AG09309 (cell line): Measurements from ENCODE around the gene RAPGEF6.

Experiments
- DNase-seq: peaks from one replicate; pipeline ENCODE4 v3.0.0-alpha.2; 2010; ENCODE audit warnings: low read depth
- H3K4me3 ChIP-seq: 2 replicates; pipeline ENCODE4 v1.5.1; 2011; ENCODE audit warnings: mild to moderate bottlenecking, low read depth, low read length, moderate library complexity; ENCODE audit not compliant: control insufficient read depth
- CTCF ChIP-seq: IDR thresholded peaks from 2 replicates; pipeline ENCODE4 v1.5.1; 2011; ENCODE audit warnings: mild to moderate bottlenecking, low read depth, low read length, inconsistent platforms; ENCODE audit not compliant: insufficient read depth, control insufficient read depth; ENCODE audit errors: missing control alignments

The RAPGEF6 gene

GRCh38 chr5:131647048-131647769 is 12.2 kb upstream of the RAPGEF6 start:
- TF ChIP-seq CTCF: no peak
- DNase-seq: no peak
- no peak overlapping the region for H3K4me3 ChIP-seq

- no peak for TF ChIP-seq CTCF
- H3K4me3 ChIP-seq: no peak overlapping the region
- DNase-seq: no peak
Measured at GRCh38 chr5:131644822-131645221, 9.8 kb upstream of the RAPGEF6 start.

- H3K4me3 ChIP-seq: no peak overlapping the region
- TF ChIP-seq CTCF: no peak
- DNase-seq: no peak
Measured at GRCh38 chr5:131644370-131644769, 9.3 kb upstream of the RAPGEF6 start.

- no peak for TF ChIP-seq CTCF
- no peak for DNase-seq
Measured at GRCh38 chr5:131641494-131641893, 6.5 kb upstream of the RAPGEF6 start.

GRCh38 chr5:131640043-131640856 is 5.2 kb upstream of the RAPGEF6 start:
- H3K4me3 ChIP-seq: no peak overlapping the region
- no peak for TF ChIP-seq CTCF
- no peak for DNase-seq

More at GRCh38 chr5:131641494-131641893, 6.5 kb upstream of the RAPGEF6 start:
- H3K4me3 ChIP-seq: no peak overlapping the region

GRCh38 chr5:131639148-131639547 is 4.1 kb upstream of the RAPGEF6 start:
- no peak for TF ChIP-seq CTCF
- DNase-seq: no peak

More at GRCh38 chr5:131639148-131639547, 4.1 kb upstream of the RAPGEF6 start:
- H3K4me3 ChIP-seq: no peak overlapping the region
